Measurements from ENCODE around the gene TAS1R1.

GRCh38 chr1:6512908-6513280 lies 42.2 kb upstream of the TAS1R1 start:
- TF ChIP-seq YY1 (IDR thresholded peaks at IDR 0.05; ENCODE audit: insufficient read depth, insufficient read length) (no peak), ZNF274 (IDR thresholded peaks at IDR 0.05; ENCODE audit: low read depth, low read length) (no peak)
